HG03457 (cell line): ENCODE data around the gene SH2D3A.
"Not testable (repeated sequence)": the region's sequence is repeated elsewhere in the genome, so short reads cannot be mapped to it uniquely, and the experiment has no call there.

Source experiments
- ATAC-seq: cut with Tn5 transposase; IDR thresholded peaks from one replicate; pipeline ENCODE4 v1.9.1; 2021; ENCODE audit warnings: moderate number of reproducible peaks; ENCODE audit not compliant: unreplicated experiment

SH2D3A gene

DNA sequence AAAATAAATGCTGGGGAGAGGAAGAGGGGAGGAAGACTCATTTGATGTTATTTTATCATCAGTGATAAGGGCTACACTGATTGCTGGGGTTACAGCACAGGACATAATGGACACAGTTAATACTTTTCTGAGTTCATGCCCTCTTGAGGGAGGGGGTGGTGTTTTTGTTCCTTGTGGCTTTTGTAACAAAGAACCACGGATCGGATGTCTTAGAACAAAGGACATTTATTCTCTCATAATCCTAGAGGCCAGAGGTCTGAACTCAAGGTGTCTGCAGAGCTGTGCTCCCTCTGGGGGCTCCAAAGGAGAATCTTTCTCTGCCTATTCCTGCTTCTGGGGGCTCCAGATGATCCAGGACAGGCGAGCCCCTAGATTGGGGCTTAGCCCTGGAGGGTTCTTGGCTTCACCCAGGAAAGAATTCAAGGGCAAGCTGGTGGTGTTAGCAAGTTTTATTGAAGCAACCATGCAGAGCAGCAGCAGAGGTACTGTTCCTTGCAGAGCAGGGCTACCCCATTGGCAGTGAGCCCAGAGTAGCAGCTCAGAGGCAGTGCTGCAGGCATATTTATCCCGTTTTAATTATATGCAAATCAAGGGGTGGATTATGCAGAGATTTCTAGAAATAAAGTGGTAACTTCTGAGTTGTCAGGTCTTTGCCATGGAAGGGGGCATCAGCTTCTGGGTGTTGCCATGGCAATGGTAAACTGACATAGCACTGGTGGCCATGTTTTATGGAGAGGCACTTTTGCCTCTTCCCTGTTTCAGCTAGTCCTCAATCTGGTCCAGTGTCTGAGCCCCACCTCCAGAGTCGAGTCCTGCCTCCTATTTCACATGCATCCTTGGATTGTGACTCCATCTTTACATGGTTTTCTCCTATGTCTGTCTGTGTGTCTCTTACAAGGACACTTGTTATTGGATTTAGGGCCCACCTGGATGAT lies 23.2 kb upstream of the SH2D3A start:
- no peak for ATAC-seq

DNA sequence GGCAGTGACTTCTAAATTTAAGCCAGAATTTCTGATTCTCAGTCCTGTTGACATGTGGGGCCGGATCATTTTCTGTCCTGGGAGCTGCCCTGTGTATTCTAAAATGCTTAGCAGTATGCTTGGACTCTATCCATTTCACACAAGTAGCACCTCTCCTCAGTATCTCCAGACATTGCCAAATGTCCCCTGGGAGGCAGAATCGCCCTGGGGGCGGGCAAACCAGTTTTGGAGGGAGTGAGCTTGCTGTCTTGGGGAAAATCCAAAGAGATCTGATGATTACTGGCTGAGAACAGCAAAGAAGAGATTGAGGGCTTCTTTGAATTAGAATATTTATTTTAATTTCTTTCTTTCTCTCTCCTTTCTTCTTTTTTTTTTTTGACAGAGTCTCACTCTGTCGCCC lies 21.7 kb upstream of the SH2D3A start:
- no peak for ATAC-seq

DNA sequence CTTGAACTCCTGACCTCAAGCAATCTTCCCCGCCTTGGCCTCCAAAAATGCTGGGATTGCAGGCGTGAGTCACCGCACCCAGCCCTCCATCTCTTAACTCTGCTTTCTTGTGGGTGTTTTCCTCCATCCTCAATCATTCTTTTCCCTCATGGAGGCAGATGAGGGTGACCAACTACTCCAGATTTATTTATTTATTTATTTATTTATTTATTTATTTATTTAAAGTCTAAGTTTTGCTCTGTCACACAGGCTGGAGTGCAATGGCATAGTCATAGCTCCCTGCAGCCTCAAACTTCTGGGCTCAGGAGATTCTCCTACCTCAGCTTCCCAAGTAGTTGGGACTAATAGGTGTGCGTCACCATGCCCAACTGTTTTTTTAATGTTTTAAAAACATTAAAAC lies 20.2 kb upstream of the SH2D3A start:
- ATAC-seq, result no peak

DNA sequence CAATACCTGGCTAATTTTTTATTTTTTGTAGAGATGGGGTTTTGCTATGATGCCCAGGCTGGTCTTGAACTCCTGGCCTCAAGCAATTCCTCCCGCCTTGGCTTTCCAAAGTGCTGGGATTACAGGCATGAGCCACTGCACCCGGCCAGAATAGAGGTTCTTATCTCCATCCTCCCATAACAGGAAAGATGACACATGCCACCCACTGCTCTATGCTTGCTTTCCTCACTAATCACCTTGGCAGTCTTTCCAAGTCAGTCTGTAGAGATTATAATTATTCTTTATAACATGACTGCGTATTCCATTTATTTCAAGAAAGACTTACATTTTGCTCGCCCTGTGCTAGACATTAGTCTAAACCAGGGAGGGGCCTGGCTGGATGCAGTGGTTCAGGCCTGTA lies 12.0 kb upstream of the SH2D3A start:
- ATAC-seq, result no peak

DNA sequence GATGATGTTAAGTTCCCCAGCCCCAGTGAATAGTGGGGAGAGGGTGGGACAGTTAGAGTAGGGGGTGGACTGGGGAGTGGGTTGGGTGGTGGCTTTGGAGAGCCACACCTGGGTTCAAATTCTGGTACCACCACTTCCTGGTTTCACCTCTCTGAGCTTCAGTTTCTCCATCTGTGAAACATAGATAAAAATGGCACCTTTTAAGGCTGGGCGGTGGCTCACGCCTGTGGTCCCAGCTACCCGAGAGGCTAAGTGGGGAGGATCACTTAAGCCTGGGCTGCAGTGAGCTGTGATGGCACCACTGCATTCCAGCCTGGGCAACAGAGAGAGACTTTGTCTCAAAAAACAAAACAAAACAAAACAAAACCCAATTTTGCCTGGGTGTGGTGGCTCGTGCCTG lies 11.2 kb upstream of the SH2D3A start:
- no peak for ATAC-seq

DNA sequence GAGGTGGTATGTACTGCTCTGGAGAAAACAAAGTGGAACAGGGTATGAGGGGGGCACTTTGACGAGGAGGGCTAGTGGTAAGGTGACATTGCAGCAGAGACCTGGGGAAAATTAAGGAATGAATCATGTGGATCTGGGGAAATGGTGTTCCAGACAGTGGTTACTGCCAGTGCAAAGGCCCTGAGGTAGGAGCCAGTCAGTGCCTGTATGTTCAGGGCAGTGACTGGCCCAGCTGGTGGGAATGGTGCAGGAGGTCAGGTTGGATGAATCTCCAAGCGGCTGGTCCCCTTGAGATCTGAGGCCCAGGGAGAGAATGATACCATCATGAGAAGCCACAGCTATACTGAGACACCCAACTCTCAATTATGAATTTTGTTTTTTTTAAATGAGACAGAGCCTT lies 10.2 kb upstream of the SH2D3A start:
- ATAC-seq, result no peak

DNA sequence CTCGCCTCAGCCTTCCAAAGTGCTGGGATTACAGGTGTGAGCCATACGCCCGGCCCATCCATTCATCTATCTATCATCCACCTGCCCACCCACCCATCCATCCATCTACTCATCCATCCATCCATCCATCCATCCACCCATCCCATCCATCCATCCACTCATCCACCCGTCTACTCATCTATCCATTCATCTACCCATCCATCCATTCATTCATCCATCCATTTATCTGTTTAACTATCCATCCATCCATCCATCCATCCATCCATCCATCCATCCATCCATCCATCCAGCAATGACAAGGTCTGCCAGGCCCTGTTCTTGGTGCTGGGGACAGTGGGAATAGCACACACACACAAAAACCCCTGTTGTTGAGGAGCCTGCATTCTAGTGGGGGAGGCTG lies 9.8 kb upstream of the SH2D3A start:
- ATAC-seq, result no peak

DNA sequence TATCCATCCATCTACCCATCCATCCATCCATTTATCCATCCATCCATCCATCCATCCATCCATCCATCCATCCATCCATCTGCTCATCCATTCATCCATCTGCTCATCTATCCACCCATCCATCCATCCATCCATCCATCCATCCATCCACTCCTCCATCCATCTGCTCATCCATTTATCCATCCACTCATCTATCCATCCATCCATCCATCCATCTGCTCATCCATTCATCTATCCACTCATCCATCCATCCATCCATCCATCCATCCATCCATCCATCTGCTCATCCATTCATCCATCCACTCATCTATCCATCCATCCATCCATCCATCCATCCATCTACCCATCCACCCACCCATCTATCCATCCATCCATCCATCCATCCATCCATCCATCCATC lies 8.8 kb upstream of the SH2D3A start:
- not testable (repeated sequence) for ATAC-seq

DNA sequence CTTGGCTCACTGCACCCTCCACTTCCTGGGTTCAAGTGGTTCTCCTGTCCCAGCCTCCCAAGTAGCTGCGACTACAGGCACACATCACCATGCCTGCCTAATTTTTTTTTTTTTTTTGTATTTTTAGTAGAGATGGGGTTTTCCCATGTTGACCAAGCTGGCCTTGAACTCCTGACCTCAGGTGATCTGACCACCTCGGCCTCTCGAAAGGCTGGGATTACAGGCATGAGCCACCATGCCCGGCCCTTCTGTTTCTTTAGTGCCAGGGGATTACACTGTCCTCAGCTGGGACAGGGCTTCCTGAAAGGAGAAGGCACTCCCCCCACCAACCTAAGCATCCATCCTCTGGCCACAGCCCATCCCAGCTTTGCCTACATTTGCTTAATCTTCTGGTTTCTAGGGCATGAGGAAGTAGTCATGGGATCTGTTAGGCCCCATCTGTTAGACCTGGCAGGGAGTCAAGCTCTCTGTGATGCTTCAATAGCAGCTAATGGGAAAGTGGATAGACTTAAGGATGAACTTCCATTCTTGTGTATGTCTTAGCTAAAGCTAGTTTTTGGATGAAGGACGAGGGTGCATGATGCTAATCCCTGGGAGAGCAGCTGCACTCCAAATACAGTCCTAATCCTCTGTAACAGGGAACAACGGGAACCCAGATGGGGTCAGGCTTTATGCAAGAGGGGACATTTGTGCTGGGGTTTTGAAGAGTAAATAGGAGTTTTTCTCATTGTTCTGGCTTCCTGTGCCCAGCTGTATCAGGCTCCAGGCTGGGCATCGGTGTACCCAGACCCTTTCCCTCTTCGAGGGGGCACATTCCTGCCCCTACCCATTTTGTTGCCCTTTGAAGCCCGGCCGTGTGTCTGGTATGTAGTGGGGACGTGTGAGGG lies 7.8 kb upstream of the SH2D3A start:
- ATAC-seq, result no peak

DNA sequence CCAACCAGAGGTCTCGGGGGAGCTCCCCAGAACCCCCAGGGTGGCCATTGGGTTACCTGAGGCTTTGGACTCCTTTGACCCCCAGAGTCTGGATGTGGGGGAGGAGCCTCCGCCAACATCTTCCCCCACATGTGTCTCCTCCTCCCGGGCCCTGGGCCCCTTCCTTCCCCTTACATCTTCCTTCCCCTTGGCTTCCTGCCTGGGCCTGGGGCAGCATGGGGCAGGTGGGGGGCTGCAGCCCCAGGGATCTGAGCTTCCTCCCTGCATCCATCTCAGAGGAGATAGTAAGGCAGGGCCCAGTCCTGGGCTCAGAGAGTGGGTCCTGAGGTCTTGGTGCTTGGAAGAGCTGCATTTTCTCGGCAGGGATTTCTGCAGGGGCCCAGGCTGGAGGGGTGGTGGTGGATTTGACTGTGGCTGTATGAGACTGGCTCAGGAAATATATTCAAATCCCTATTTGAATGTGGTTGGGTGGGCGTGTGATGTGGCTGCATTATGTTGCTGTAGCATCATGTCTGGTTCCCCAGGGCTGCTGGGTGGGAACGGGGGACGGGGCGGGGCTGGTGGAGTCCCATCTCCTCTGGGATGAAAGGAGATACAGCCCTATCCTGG lies 6.2 kb upstream of the SH2D3A start:
- ATAC-seq, result no peak

DNA sequence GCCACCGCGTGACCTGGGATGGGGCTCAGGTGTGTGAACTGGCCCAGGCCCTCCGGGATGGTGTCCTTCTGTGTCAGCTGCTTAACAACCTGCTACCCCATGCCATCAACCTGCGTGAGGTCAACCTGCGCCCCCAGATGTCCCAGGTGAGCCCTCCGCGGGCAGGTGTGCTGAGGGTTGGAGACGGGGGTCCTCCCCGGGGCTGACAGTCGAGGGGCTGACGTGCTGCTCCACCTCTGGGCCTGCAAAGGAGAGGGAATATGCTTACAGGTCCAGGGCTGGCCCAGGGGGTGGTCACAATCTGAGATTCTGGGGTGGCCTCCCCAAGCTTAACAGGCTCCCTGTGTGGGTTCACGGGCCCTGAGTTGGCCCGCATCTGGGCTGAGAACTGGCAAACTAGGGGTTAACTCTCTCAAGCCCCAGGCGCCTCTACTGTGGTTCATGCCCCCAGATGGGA lies 5.7 kb upstream of the SH2D3A start:
- no peak for ATAC-seq

DNA sequence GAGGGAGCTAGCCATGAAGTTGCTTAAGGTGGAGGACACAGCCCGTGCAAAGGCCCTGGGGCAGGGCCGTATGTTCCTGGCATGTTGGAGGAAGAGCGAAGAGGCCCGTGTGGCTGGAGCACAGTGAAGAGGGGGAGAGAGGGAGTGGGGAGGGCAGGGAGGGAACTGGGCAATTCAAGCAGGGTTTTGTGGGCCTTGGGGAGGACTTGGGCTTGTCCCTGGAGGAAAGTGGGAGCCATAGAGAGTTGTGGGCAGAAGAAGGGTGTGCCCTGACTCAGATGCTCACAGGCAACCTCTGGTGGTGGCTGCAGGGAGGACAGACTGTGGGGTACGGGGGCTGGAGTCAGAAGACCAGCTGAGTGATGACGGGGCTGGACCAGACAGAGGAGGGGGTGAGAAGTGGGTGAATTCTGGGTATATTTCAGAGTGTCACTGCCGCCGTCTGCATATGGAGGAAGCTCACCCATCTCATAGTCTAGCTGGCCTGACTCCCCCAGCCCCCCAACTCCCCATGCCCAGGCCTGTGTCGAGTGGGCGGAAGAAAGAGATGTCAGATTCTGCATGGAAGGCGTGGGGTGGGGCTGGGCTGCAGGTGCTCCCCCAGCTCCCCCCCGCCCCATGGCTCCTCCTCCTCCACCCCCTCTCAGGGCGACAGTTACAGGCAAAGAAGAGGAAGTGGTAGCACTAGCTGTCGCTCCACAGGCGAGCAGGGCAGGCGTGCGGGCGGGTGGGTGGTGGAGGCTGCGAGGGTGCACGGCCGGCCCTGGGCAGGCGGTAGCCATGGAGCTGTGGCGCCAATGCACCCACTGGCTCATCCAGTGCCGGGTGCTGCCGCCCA lies 5.0 kb upstream of the SH2D3A start, which contains the start of gene VAV1:
TSS of gene VAV1 (plus strand) at position 681 of the 838 bp plus-strand sequence. CDS start at position 781, 100 bp downstream.
- ATAC-seq, result no peak

DNA sequence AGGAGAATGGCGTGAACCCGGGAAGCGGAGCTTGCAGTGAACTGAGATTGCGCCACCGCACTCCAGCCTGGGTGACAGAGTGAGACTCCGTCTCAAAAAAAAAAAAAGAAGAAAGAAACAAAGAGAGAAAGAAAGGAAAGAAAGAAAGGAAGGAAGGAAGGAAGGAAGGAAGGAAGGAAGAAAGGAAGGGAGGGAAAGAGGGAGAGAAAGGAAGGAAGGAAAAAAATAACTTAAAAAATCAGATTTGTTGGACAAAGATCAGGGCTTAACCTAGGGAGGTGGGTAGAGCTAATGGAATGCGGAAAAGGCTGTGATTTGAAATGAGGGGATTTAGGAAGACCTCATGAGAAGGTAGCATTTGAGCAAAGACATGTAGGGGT lies 4.4 kb upstream of the SH2D3A start:
- ATAC-seq, result not testable (repeated sequence)

DNA sequence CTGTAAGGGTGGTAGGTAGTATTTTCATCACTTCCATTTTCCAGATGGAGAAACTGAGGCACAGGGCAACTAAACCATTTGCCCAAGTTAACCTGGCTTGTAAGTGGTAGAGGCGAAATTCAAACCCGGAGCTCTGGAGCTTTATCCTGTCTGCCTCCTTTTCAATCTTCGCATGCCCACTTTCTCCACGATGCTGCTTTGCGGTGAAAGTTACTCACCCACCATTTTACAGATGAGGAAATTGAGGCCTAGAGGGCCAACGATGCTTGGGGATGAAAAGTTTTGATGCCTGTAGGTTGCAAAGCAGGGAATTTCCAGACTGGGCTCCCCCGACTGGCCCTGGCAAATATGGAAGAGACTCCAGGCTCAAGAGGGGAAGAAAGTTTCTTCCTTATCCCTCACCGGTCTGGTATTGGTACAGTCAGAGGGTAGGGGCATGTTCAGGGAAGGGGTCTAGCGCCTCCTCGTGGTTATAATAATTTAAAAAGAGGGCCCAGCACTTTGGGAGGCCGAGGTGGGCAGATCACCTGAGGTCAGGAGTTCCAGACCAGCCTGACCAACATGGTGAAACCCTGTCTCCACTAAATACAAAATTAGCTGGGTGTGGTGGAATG lies 1.9 kb upstream of the SH2D3A start:
- no peak for ATAC-seq

DNA sequence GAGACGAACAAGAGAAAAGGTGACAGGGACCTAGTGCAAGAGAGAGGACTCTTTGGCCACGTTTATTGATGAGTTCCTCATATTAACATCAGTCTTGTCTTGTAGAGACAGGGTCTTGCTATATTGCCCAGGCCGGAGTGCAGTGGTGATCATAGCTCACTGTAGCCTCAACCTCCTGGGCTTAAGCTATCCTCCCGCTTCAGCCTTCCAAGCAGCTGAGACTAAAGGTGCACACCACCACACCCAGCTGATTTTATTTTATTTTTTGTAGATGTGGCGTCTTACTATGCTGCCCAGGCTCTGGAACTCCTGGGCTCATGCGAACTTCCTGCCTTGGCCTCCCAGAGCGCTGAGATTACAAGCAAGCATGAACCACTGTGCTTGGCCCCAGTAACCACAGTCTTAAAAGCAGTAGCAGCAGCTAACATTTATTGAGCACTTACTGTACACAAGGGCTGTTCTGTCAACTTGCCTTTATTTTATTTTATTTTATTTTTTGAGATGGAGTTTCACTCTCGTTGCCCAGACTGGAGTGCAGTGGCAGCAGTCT lies 1.1 kb upstream of the SH2D3A start:
- ATAC-seq, result no peak

DNA sequence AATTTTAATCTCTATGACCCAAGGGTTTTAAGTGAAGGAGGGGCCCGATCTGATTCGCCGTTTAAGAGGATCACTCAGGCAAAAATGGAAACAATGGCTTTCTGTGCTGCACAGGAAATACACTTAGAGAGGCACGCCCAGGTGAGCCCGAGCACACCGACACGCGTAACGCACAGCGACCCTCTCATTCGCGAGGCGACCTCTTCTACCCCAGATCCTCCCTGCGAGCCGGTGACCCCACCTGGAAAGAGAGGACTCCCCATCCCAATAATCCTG lies 216 bp downstream of the SH2D3A start:
- peak; percentile 16 for ATAC-seq

DNA sequence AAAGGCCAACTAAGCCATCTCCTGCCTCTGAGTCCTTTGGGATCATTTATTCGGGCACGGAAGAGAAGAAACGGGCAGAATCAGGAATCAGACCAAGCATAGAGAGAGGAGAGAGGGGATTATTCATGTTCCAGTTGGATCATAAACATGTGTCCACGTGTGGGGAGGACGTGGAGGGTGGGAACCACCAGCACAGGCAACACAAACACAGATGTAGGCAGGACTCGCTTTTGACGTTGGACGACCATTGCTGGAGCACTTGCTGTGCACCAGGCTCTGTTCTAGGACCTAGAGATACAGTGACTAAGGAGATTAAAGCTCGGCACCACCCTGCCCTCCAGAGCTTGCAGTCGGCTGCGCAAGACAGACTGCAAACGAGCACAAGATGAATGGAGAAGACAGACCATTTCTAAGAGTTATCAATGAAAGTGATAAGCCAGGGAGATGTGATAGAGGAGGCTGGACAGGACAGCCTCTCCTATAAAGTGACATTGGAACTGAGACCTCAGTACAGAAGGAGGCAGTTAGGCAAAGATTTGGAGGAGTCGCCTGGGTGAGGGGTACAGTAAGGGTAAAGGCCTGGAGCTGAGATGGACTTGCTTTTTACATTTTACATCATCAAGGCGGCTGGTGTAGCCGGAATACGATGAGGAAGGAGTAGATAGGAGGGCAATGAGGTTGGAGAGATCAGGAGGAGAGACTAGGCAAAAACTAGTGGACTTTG lies 716 bp downstream of the SH2D3A start:
- no peak for ATAC-seq

DNA sequence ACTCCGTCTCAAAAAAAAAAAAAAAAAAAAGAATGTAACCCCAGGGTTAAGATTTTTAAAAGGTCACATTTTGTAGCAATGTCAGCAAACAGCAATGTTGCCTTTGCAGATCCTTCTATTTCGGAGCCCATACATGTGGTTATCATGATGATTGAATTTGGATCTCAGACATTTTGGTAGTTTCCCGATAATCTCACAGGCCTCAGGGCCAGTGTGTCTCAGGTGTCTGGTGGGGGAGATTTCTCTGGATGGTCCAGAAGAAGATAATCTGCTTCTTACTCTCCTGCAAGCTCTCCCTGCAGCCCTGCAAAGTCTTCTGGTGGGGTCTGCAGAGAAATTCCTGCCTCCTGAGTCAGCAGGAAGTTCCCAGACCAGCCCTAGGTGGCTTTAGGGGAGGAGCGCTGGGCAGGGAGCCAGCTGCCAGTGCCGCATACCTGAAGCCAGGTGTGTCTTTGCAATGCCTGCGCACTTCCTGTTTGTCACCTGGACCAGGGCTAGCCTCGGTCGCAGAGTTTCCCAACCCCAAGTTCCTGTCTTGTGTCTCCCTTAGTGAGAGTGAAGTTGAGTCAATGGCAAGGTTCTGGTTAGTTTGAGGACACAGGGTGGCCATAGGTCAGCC lies 1.4 kb downstream of the SH2D3A start:
- ATAC-seq, result no peak
